ENCODE results near the gene TAF7. TPM values are rescaled to one million over a fixed set of nuclear protein-coding genes. Genes with fewer than 3 reads are reported as not detected.
A peak's percentile ranks its signal among the peaks of the same experiment; 100 is the strongest.

The TAF7 gene
- total RNA-seq, 4 donors from 2014 or later = 41.9 to 62.5 (median 50.3) TPM

DNA sequence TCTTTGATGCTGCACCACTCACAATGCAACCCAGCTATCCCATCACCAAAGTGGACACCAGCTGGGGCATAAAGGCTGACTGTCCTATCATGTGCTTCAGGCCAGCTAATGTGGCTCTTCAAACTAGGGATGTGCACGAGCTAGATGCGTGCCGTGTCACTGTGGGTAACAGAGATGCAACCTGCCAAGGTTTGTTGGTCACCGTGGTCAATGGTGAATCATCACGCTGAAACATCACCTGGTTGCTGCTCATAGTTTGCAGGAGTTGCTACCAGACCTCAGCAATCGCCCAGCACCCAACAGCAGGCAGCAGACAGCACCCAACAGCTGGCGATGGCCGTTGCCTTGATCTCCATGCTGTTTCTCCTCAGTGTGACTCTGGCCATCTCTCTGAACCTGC is 7.6 kb upstream of the TAF7 start:
- intact Hi-C loops (cut with DNase I; ENCODE audit: low total_unique reads) = loop anchor here (10.0 kb wide), 1 partner anchor 237 kb away; no protein-coding TSS in a partner anchor
- WGBS, 2 donors (ENCODE audit: low coverage in 1 of 2) = 81% methylated on average over 8 of the region's 8 CpGs; no CpG with 5 or more reads in 1 of the 2 donors
- in situ Hi-C loops (cut with MboI; ENCODE audit: low pct_ligation_motif_present in 1 of 4, low pct_unique_long_range_greater_than_20kb in 1 of 4, low sequenced_read_pairs in 3 of 4) = no loop called here

DNA sequence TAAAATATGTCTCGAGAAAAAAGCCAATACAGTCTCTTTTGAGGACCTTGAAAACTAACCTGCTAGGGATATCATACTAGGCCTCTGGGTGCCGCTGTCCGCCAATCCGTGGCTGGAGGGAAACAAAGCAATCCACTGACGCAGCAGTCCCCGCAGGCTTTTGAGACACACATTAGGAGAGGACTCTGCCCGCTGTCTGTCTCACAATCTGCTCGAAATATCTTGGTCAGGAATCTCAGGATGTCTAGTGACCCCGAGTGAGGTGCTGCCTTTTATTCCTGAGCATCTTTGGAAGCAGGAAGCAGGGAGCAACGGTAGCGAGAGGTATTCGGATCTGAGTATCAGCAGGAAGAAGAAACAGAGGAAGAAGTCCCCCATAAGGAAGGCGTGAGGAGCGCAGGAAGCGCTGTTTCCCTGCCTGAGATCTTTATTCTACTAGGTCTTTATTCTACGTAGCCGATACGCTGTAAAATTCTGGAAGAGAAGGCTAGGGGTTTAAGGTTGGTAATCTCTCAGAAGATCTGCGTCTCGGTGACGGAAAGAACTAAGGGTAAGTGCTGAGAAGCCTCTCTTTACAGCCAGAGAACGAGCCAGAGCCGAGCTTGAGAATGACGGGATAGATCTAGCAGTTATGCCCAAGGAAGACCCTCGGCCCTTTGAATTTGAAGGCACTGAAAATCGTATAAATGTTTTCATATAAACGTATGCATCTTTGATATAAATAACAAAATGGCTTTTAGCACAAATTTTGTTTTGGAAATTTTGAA is 5.7 kb upstream of the TAF7 start:
- WGBS, 2 donors (ENCODE audit: low coverage in 1 of 2) = 19 to 29% methylated on average over 24 to 27 of the region's 27 CpGs
- Histone ChIP-seq H3K27me3 (peaks cover 13% of the 10 kb centered on the region), H3K27ac (peak overlapping the region; percentile 14 to 64 (median 38)), H3K9me3 (peaks cover 24 to 41% of the 10 kb centered on the region in 2 donors), H3K36me3 (no peaks in the 10 kb centered on the region), H3K4me3 (peak overlapping the region in 3 of 4 donors; percentile 26 to 50 (median 35)), H3K4me1 (peaks cover 0 to 2% (median under 1%) of the 10 kb centered on the region in 4 donors)
- intact Hi-C loops (cut with DNase I; ENCODE audit: low total_unique reads) = loop anchor here (10.0 kb wide), 1 partner anchor 239 kb away; no protein-coding TSS in a partner anchor
- DNase-seq = peak; percentile 63
- no peak for TF ChIP-seq POLR2A (IDR thresholded peaks at IDR 0.05)
- TF ChIP-seq EP300 (IDR thresholded peaks at IDR 0.05; ENCODE audit: low read depth) = no peak
- TF ChIP-seq, protein P1, sequence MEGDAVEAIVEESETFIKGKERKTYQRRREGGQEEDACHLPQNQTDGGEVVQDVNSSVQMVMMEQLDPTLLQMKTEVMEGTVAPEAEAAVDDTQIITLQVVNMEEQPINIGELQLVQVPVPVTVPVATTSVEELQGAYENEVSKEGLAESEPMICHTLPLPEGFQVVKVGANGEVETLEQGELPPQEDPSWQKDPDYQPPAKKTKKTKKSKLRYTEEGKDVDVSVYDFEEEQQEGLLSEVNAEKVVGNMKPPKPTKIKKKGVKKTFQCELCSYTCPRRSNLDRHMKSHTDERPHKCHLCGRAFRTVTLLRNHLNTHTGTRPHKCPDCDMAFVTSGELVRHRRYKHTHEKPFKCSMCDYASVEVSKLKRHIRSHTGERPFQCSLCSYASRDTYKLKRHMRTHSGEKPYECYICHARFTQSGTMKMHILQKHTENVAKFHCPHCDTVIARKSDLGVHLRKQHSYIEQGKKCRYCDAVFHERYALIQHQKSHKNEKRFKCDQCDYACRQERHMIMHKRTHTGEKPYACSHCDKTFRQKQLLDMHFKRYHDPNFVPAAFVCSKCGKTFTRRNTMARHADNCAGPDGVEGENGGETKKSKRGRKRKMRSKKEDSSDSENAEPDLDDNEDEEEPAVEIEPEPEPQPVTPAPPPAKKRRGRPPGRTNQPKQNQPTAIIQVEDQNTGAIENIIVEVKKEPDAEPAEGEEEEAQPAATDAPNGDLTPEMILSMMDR (IDR thresholded peaks at IDR 0.05) = peak; percentile 39 to 49 (median 44)
- peak in 1 of 3 donors; percentile 31 for TF ChIP-seq POLR2AphosphoS5 (IDR thresholded peaks at IDR 0.05)
- in situ Hi-C loops (cut with MboI; ENCODE audit: low pct_ligation_motif_present in 1 of 4, low pct_unique_long_range_greater_than_20kb in 1 of 4, low sequenced_read_pairs in 3 of 4) = no loop called here

More for the DNA sequence above, 7.6 kb upstream of the TAF7 start:
- Histone ChIP-seq H3K4me1 (no peaks in the 10 kb centered on the region), H3K4me3 (no peak overlapping the region), H3K9me3 (peaks cover 28 to 45% of the 10 kb centered on the region in 2 donors), H3K27ac (no peak overlapping the region), H3K27me3 (peaks cover 28% of the 10 kb centered on the region), H3K36me3 (no peaks in the 10 kb centered on the region)
- no peak for DNase-seq
- TF ChIP-seq POLR2AphosphoS5 (IDR thresholded peaks at IDR 0.05) (no peak), POLR2A (IDR thresholded peaks at IDR 0.05) (no peak)
- TF ChIP-seq, protein P1 (IDR thresholded peaks at IDR 0.05) = no peak

- 77 to 93% methylated on average over 3 of the region's 3 CpGs for WGBS, 2 donors (ENCODE audit: low coverage in 1 of 2)
- Histone ChIP-seq H3K27me3 (no peaks in the 10 kb centered on the region), H3K27ac (no peak overlapping the region), H3K4me1 (peaks cover 0 to 12% (median 4%) of the 10 kb centered on the region in 4 donors), H3K36me3 (peaks cover 0 to 27% (median 12%) of the 10 kb centered on the region in 4 donors), H3K9me3 (peaks cover 38 to 50% of the 10 kb centered on the region in 2 donors), H3K4me3 (no peak overlapping the region)
- no peak for DNase-seq
- in situ Hi-C loops (cut with MboI; ENCODE audit: low pct_ligation_motif_present in 1 of 4, low pct_unique_long_range_greater_than_20kb in 1 of 4, low sequenced_read_pairs in 3 of 4) = loop anchor here in 1 of 4 donors (25.0 kb wide), 1 partner anchor 240 kb away; no protein-coding TSS in a partner anchor
- intact Hi-C loops (cut with DNase I; ENCODE audit: low total_unique reads) = loop anchor here (10.0 kb wide), 1 partner anchor 243 kb away; no protein-coding TSS in a partner anchor
- TF ChIP-seq POLR2AphosphoS5 (IDR thresholded peaks at IDR 0.05) = no peak
- TF ChIP-seq, protein P1 (IDR thresholded peaks at IDR 0.05) = no peak
- TF ChIP-seq EP300 (IDR thresholded peaks at IDR 0.05; ENCODE audit: low read depth) = no peak
- no peak for TF ChIP-seq POLR2A (IDR thresholded peaks at IDR 0.05)
These were observed 1.7 kb upstream of the TAF7 start for GRCh38 chr5:141322261-141322660.

DNA sequence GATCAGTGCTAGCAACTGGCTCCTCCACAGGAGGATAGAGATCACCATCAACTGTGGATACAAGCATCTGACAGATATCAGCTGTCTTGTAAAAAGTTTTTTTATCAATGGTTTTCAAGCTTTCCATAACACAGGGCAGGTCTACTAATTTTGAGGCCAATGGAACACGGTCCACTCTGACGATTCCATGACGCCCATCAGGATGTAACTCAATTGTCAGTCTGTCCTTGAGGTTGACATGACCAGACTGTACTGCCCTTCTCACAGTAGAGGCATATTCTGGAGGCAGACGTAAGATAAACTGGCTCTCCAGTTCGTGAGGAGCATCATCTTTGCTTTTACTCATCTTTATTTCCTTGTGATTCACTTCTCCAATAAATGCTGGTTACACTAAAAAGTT is 885 bp downstream of the TAF7 start:
- intact Hi-C loops (cut with DNase I; ENCODE audit: low total_unique reads) (loop anchor here (10.0 kb wide), 1 partner anchor 245 kb away; no protein-coding TSS in a partner anchor), in situ Hi-C loops (cut with MboI; ENCODE audit: low pct_ligation_motif_present in 1 of 4, low pct_unique_long_range_greater_than_20kb in 1 of 4, low sequenced_read_pairs in 3 of 4) (loop anchor here in 1 of 4 donors (25.0 kb wide), 1 partner anchor 243 kb away; no protein-coding TSS in a partner anchor)
- TF ChIP-seq POLR2A (IDR thresholded peaks at IDR 0.05) (no peak), EP300 (IDR thresholded peaks at IDR 0.05; ENCODE audit: low read depth) (no peak), POLR2AphosphoS5 (IDR thresholded peaks at IDR 0.05) (no peak)
- TF ChIP-seq, protein P1 (IDR thresholded peaks at IDR 0.05) = no peak
- peak overlapping the region in 3 of 4 donors; percentile 59 to 80 (median 66) for H3K4me3 ChIP-seq
- H3K9me3 ChIP-seq = peaks cover 61 to 71% of the 10 kb centered on the region in 2 donors
- peaks cover 0 to 46% (median 22%) of the 10 kb centered on the region in 4 donors for H3K36me3 ChIP-seq
- 76 to 78% methylated on average over 3 to 5 of the region's 5 CpGs for WGBS, 2 donors (ENCODE audit: low coverage in 1 of 2)
- DNase-seq = no peak
- H3K27me3 ChIP-seq = no peaks in the 10 kb centered on the region
- peaks cover 0 to 12% (median 4%) of the 10 kb centered on the region in 4 donors for H3K4me1 ChIP-seq
- H3K27ac ChIP-seq = peak overlapping the region in 2 of 4 donors; percentile 87 to 97
